Measurements from ENCODE around the gene DYNLT4.

DYNLT4 gene

GRCh38 chr1:44788120-44788860, 18.9 kb downstream of the DYNLT4 start, which contains the start of gene BEST4:
TSS of gene BEST4 (minus strand) at chr1:44788170. CDS start at chr1:44787705, 465 bp downstream.
- H3K9me3 ChIP-seq (ENCODE audit: control insufficient read depth, low read length): no peaks in the 10 kb centered on the region
- H3K9ac ChIP-seq (ENCODE audit: low read length): no peak within 1 kb of the TSS
- H3K27me3 ChIP-seq (ENCODE audit: control insufficient read depth, insufficient read depth, low read length): peaks cover 3% of the 10 kb centered on the region
- H3K4me3 ChIP-seq (ENCODE audit: low read length): no peak within 1 kb of the TSS
- peaks cover 32% of the 10 kb centered on the region for H3K4me1 ChIP-seq (ENCODE audit: control insufficient read depth, insufficient read depth, low read length)
- no peaks in the 10 kb centered on the region for H3K36me3 ChIP-seq (ENCODE audit: control insufficient read depth, insufficient read depth, low read length)

GRCh38 chr1:44787506-44787905, 19.6 kb downstream of the DYNLT4 start:
- Histone ChIP-seq H3K36me3 (ENCODE audit: control insufficient read depth, insufficient read depth, low read length) (no peaks in the 10 kb centered on the region), H3K4me3 (ENCODE audit: low read length) (no peak overlapping the region), H3K9ac (ENCODE audit: low read length) (no peak overlapping the region), H3K27me3 (ENCODE audit: control insufficient read depth, insufficient read depth, low read length) (peaks cover 3% of the 10 kb centered on the region), H3K9me3 (ENCODE audit: control insufficient read depth, low read length) (no peaks in the 10 kb centered on the region), H3K4me1 (ENCODE audit: control insufficient read depth, insufficient read depth, low read length) (peaks cover 32% of the 10 kb centered on the region)

GRCh38 chr1:44786841-44787426, 20.2 kb downstream of the DYNLT4 start:
- Histone ChIP-seq H3K9me3 (ENCODE audit: control insufficient read depth, low read length) (no peaks in the 10 kb centered on the region), H3K4me1 (ENCODE audit: control insufficient read depth, insufficient read depth, low read length) (peaks cover 32% of the 10 kb centered on the region), H3K27me3 (ENCODE audit: control insufficient read depth, insufficient read depth, low read length) (peaks cover 3% of the 10 kb centered on the region), H3K36me3 (ENCODE audit: control insufficient read depth, insufficient read depth, low read length) (no peaks in the 10 kb centered on the region), H3K9ac (ENCODE audit: low read length) (no peak overlapping the region), H3K4me3 (ENCODE audit: low read length) (no peak overlapping the region)

GRCh38 chr1:44786138-44786840, 20.9 kb downstream of the DYNLT4 start:
- H3K9ac ChIP-seq (ENCODE audit: low read length): peak overlapping the region; percentile 45
- no peaks in the 10 kb centered on the region for H3K9me3 ChIP-seq (ENCODE audit: control insufficient read depth, low read length)
- H3K4me1 ChIP-seq (ENCODE audit: control insufficient read depth, insufficient read depth, low read length): peaks cover 27% of the 10 kb centered on the region
- H3K36me3 ChIP-seq (ENCODE audit: control insufficient read depth, insufficient read depth, low read length): no peaks in the 10 kb centered on the region
- peak overlapping the region; percentile 41 for H3K4me3 ChIP-seq (ENCODE audit: low read length)
- peaks cover 3% of the 10 kb centered on the region for H3K27me3 ChIP-seq (ENCODE audit: control insufficient read depth, insufficient read depth, low read length)

- peaks cover 3% of the 10 kb centered on the region for H3K27me3 ChIP-seq (ENCODE audit: control insufficient read depth, insufficient read depth, low read length)
- H3K4me1 ChIP-seq (ENCODE audit: control insufficient read depth, insufficient read depth, low read length): peaks cover 24% of the 10 kb centered on the region
- no peaks in the 10 kb centered on the region for H3K36me3 ChIP-seq (ENCODE audit: control insufficient read depth, insufficient read depth, low read length)
- peak overlapping the region; percentile 41 for H3K4me3 ChIP-seq (ENCODE audit: low read length)
- no peaks in the 10 kb centered on the region for H3K9me3 ChIP-seq (ENCODE audit: control insufficient read depth, low read length)
- peak overlapping the region; percentile 45 for H3K9ac ChIP-seq (ENCODE audit: low read length)
These were observed 21.5 kb downstream of the DYNLT4 start for GRCh38 chr1:44785501-44786137.

- no peak overlapping the region for H3K4me3 ChIP-seq (ENCODE audit: low read length)
- H3K27me3 ChIP-seq (ENCODE audit: control insufficient read depth, insufficient read depth, low read length): peaks cover 3% of the 10 kb centered on the region
- peaks cover 24% of the 10 kb centered on the region for H3K4me1 ChIP-seq (ENCODE audit: control insufficient read depth, insufficient read depth, low read length)
- H3K36me3 ChIP-seq (ENCODE audit: control insufficient read depth, insufficient read depth, low read length): no peaks in the 10 kb centered on the region
- no peaks in the 10 kb centered on the region for H3K9me3 ChIP-seq (ENCODE audit: control insufficient read depth, low read length)
- H3K9ac ChIP-seq (ENCODE audit: low read length): peak overlapping the region; percentile 45
These were observed 22.1 kb downstream of the DYNLT4 start for GRCh38 chr1:44785029-44785380.

- H3K9me3 ChIP-seq (ENCODE audit: control insufficient read depth, low read length): no peaks in the 10 kb centered on the region
- peak overlapping the region; percentile 58 for H3K9ac ChIP-seq (ENCODE audit: low read length)
- H3K4me3 ChIP-seq (ENCODE audit: low read length): no peak overlapping the region
- H3K36me3 ChIP-seq (ENCODE audit: control insufficient read depth, insufficient read depth, low read length): no peaks in the 10 kb centered on the region
- peaks cover 24% of the 10 kb centered on the region for H3K4me1 ChIP-seq (ENCODE audit: control insufficient read depth, insufficient read depth, low read length)
- H3K27me3 ChIP-seq (ENCODE audit: control insufficient read depth, insufficient read depth, low read length): peaks cover 3% of the 10 kb centered on the region
These were observed 22.8 kb downstream of the DYNLT4 start for GRCh38 chr1:44784094-44785028.

GRCh38 chr1:44783697-44784093, 23.5 kb downstream of the DYNLT4 start:
- peak overlapping the region; percentile 58 for H3K9ac ChIP-seq (ENCODE audit: low read length)
- no peaks in the 10 kb centered on the region for H3K36me3 ChIP-seq (ENCODE audit: control insufficient read depth, insufficient read depth, low read length)
- H3K4me1 ChIP-seq (ENCODE audit: control insufficient read depth, insufficient read depth, low read length): peaks cover 24% of the 10 kb centered on the region
- H3K27me3 ChIP-seq (ENCODE audit: control insufficient read depth, insufficient read depth, low read length): peaks cover 3% of the 10 kb centered on the region
- H3K4me3 ChIP-seq (ENCODE audit: low read length): no peak overlapping the region
- H3K9me3 ChIP-seq (ENCODE audit: control insufficient read depth, low read length): no peaks in the 10 kb centered on the region

- no peaks in the 10 kb centered on the region for H3K9me3 ChIP-seq (ENCODE audit: control insufficient read depth, low read length)
- H3K27me3 ChIP-seq (ENCODE audit: control insufficient read depth, insufficient read depth, low read length): peaks cover 3% of the 10 kb centered on the region
- H3K4me1 ChIP-seq (ENCODE audit: control insufficient read depth, insufficient read depth, low read length): peaks cover 30% of the 10 kb centered on the region
- H3K36me3 ChIP-seq (ENCODE audit: control insufficient read depth, insufficient read depth, low read length): peaks cover 7% of the 10 kb centered on the region
- H3K4me3 ChIP-seq (ENCODE audit: low read length): no peak overlapping the region
- H3K9ac ChIP-seq (ENCODE audit: low read length): no peak overlapping the region
These were observed 26.5 kb downstream of the DYNLT4 start for GRCh38 chr1:44780583-44781121.

GRCh38 chr1:44778705-44779576, 28.2 kb downstream of the DYNLT4 start:
- no peak overlapping the region for H3K9ac ChIP-seq (ENCODE audit: low read length)
- H3K9me3 ChIP-seq (ENCODE audit: control insufficient read depth, low read length): no peaks in the 10 kb centered on the region
- peaks cover 7% of the 10 kb centered on the region for H3K36me3 ChIP-seq (ENCODE audit: control insufficient read depth, insufficient read depth, low read length)
- peaks cover 17% of the 10 kb centered on the region for H3K4me1 ChIP-seq (ENCODE audit: control insufficient read depth, insufficient read depth, low read length)
- no peak overlapping the region for H3K4me3 ChIP-seq (ENCODE audit: low read length)
- no peaks in the 10 kb centered on the region for H3K27me3 ChIP-seq (ENCODE audit: control insufficient read depth, insufficient read depth, low read length)
